ENCODE results near the gene LIMK1.
A peak's percentile ranks its signal among the peaks of the same experiment; 100 is the strongest.
"Not testable (repeated sequence)": the region's sequence is repeated elsewhere in the genome, so short reads cannot be mapped to it uniquely, and the experiment has no call there.

The LIMK1 gene

DNA sequence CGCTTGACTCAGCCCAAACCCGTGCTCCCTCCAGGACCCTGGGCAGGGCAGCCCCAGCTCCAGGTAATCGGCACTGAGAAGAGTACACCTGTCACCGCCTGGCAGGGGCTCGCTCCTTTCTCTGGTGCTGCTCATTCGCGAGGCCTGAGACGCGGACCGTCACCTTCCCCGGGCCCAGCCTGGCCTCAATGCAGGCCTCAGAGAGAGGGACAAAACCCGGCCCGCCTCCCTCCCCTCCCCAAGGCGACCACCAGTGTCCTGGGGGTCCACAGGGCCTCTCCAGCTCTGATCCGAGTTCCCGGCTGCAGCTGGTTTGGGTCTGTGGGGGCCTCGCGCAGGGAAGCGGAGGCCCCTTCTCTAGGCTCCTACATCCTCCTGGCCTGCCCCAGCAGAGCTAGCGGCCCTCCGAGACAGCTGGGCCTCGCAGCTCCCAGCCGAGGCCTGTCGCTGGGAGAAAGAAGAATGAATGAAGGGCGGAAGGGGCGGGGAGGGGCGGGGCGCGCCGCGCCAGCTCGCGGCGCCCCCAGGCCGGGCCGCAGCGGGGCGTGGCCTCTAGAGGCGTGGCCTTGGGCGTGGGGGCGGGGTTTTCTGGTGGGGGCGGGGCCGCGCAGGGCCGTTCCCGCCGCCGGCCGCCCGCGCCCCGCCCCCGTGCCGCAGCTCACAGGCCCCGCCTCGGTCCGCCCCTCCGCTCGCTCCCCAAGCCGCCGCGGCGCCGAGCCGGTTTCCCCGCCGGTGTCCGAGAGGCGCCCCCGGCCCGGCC, at the start of gene LIMK1:
Gene LIMK1 (plus strand): TSS at position 688 of the 760 bp plus-strand sequence. CDS start 187 bp downstream, outside the sequence.
- peak; percentile 81 for DNase-seq

- no peak for DNase-seq
Measured at GRCh38 chr7:74037609-74038008, 46.0 kb upstream of the LIMK1 start.

DNA sequence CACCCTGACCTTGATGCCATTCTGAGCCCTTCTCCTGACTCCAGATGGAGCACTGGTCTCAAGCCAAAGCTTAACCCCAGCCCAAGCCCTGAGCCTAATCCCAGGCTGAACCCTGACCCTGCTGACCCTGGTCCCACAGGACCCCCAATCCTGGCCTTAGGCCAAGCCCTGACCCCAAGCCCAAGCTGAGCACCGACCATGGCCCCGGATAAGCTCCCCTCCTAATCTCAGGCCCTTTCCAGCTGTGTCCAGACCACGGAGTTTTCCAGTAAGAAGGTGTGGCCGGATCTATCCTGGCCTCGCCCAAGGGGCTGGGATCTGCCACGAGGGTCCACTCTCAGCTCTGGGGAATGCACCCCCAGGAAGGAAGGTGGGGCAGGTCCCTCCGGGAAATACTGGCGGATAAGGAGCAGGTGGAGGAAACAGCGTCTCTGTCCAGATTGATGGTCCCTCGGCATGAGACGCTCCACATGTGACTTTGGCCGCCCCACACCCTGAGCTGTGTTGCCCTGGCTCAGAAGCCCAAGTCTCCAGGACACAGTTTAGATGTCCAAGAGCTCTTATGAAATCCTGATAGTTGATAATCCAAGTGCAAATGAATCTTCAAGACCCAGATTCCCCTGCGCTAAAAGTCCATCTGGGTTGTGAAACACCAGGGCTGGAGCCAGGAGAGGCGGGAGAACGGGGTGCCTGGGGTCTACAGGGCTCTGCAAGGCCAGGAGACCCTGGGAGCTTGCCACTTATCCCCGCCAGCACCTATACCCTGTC, 45.2 kb upstream of the LIMK1 start:
- DNase-seq: no peak

GRCh38 chr7:74039337-74039736, 44.3 kb upstream of the LIMK1 start:
- DNase-seq: no peak

DNA sequence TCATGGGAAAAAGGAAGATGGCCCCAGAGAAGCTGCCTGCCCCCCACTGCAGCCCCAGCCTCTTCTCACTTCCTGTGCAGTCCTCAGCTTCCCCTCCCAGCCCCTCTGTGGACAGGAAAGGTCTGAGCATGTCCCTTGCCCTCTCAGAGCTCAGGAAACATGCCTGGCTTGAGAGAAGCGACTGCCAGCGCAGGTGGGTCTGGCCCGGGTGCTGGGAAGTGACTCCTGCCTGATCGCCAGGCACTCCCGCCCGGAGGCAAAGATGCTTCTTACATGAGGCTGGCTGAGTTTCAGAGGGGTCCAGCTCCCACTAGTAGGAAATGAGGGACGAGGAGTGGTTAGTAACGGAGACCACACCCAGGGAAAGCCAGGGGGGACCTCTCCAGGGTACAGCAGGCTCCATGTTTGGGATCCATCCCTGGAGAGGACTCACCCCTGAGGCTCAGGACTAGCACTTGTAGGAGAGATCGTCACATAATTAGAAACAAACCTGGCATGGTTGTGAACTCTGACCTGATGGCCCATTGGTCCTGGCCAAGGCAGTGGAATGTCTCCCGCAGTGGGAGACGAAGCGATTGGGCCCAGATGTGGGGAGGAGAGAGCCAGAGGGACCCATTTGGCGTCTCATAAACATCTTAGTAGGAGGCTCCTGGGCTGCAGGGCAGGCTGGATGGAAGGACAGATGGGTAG, 43.4 kb upstream of the LIMK1 start:
- no peak for DNase-seq

- no peak for DNase-seq
Measured at GRCh38 chr7:74040791-74041520, 42.6 kb upstream of the LIMK1 start.

DNA sequence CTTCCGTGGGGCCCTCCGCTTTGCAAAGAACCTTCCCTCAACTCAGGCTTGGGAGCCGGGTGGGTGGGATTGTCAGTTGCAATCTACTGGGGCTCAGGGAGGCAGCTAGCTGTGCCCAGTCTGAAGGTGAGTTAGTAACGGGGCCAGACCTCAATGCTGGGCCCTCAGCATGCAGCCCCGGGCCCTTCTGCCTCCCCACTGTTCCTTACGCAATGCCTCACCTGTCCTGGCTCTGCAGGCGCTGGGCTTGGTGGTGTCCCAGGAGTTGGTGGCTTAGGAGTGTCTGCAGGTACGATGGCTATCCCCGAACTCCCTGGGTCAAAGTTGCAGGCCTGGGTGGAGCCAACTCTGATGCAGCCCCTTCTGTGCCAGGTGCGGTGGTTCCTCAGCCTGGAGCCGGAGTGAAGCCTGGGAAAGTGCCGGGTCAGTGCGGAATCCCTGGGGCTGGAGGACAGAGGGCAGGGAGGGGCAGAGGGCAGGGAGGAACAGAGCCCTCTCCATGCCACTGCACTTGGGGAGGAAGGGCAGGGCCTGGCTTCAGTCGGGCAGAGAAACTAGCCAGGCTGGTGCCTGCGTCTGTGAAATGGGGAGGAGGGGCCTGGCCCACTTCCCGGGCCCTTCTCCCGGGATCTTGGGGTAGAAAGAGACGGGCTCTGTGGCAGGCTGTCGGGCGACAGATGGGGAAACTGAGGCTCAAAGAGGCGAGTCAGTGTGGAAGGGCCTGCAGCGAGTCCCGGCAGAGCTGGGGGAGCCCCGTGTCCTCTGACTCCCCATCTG, 40.7 kb upstream of the LIMK1 start:
- DNase-seq: no peak

DNA sequence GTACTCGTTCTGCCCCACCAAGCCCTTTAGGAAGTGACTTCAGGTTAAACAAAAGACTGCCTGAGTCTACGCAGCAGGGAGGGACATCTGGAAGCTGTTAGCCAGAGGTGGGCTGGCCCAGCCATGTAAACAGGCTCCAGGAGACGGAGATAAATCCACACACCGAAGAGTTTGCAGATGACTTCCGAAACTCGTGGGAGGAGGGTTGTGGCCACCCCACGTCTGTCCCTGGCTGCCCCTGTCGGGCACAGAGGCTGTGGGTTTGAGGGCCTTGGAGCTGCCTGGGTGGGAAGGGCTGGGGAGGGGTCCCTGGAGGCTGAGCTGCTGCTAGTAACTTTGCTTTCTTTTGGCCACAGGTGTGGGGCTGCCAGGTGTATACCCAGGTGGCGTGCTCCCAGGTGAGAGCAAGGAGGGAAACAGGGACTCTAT, 40.1 kb upstream of the LIMK1 start:
- no peak for DNase-seq

- no peak for DNase-seq
Measured at GRCh38 chr7:74044366-74045350, 38.9 kb upstream of the LIMK1 start.

GRCh38 chr7:74046581-74046980, 37.0 kb upstream of the LIMK1 start:
- DNase-seq: not testable (repeated sequence)

GRCh38 chr7:74047804-74048380, 35.7 kb upstream of the LIMK1 start:
- DNase-seq: no peak

DNA sequence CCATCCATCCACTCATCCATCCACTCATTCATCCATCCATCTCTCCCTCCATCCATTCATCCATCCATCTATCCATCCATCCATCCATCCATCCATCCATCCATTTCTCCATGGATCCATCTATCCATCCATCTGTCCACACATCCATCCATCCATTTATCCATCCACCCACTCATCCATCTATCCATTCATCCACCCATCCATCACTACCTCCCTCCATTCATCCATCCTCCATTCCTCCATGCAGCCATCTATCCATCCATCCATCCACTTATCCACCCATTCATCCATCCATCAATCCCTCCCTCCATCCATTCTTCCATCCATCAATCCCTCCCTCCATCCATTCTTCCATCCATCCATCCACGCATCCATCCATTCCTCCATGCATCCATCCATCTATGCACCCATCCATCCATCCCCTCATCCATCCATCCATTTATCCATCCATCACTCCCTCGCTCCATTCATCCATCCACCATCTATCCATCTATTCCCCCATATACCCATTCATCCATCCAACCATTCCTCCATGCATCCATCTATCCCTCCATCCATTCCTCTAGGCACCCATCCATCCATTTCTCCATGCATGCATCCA, 34.5 kb upstream of the LIMK1 start:
- DNase-seq: no peak

DNA sequence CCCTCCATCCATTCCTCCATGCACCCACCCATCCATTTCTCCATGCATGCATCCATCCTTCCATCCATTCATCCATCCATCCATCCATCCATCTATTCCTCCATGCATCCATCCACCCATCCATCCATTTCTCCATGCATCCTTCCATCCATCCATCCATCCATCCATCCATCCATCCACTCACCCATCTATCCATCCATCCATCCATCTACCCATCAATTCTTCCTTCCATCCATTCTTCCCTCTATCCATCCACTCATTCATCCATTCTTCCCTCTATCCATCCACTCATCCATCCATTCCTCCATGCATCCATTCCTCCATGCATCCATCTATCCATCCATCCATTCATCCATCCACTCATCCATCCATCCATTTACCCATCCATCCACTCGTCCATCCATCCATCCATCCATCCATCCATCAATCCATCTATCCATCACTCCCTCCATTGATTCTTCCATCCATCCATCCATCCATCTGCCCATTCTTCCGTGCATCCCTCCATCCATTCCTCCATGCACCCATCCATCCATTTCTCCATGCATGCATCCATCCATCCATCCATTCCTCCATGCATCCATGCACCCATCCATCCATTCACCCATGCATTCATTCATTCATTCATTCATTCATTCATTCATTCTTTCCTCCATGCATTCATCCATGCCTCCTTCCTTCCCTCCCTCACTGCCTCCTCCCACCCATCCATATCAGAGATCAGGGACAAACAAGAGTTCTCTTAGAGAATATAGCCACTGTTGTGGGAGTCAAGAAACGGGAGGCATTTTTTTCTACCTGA, 33.4 kb upstream of the LIMK1 start:
- no peak for DNase-seq

DNA sequence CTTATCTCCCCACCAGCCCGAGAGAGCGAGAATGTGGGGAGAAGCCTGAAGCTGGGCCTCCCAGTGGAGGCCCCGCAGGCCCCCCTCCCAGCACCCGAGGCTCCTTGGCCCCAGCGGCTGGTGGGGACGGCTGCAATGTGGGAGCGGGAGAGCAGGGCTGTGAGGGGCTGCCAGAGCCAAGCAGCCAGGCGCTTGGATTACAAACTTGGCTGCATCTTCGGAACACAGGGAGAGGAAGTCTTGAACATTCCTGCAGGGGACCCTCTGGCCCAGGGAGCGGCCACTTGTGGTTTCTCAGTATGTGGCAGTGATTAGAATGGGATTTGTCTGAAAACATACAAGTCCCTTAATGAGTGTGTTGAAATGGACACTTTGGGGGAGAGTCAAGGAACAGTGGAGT, 32.4 kb upstream of the LIMK1 start:
- no peak for DNase-seq

- no peak for DNase-seq
Measured at GRCh38 chr7:74051629-74052410, 31.8 kb upstream of the LIMK1 start.

DNA sequence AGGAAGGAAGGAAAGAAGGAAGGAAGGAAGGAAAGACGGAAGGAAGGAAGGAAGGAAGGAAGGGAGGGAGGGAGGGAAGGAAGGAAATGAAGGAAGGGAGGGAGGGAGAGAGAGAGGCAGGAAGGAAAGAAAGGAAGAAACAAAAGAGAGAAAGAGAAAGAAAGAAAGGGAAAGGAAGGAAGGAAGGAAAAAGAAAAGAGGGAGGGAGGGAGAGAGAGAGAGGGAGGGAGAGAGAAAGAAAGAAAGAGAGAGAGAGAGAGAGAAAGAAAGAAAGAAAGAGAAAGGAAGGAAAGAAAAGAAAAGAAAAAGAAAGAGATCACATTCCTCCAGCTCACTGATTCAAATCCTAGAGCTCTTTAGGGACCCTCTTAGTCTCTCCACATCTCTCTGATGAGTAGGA, 31.0 kb upstream of the LIMK1 start:
- DNase-seq: no peak

- no peak for DNase-seq
Measured at GRCh38 chr7:74053589-74054186, 29.9 kb upstream of the LIMK1 start.
